Large intestine (tissue), 3 donors: ENCODE data around the gene JAK1. TPM values are rescaled to one million over a fixed set of nuclear protein-coding genes. Genes with fewer than 3 reads are reported as not detected.

ENCODE experiments used
- DNase-seq, 2 donors: peaks; one replicate each; pipeline versions ENCODE4 v3.0.0 to v3.0.0-alpha.2; 2013
- H3K27ac ChIP-seq: one replicate; pipeline ENCODE4 v1.5.1; 2013; ENCODE audit warnings: low read length
- H3K27me3 ChIP-seq: 2 replicates; pipeline ENCODE4 v1.6.1; 2013; ENCODE audit warnings: low read length; ENCODE audit not compliant: control insufficient read depth, insufficient read depth
- H3K36me3 ChIP-seq: 2 replicates; pipeline ENCODE4 v1.6.1; 2013; ENCODE audit warnings: low read length; ENCODE audit not compliant: control insufficient read depth, insufficient read depth
- H3K4me1 ChIP-seq: one replicate; pipeline ENCODE4 v1.6.1; 2013; ENCODE audit warnings: low read length; ENCODE audit not compliant: control insufficient read depth, insufficient read depth
- H3K4me3 ChIP-seq: one replicate; pipeline ENCODE4 v1.5.1; 2013; ENCODE audit warnings: low read length
- H3K9me3 ChIP-seq: one replicate; pipeline ENCODE4 v1.6.1; 2013; ENCODE audit warnings: mild to moderate bottlenecking, low read depth, low read length, moderate library complexity; ENCODE audit not compliant: control insufficient read depth
- WGBS: methylation state at CpG from one replicate; pipeline ENCODE4 v1.1.5; 2013; ENCODE audit warnings: low lambda C conversion rate; ENCODE audit not compliant: insufficient coverage; 5-methylcytosine and 5-hydroxymethylcytosine counted together
- polyA plus RNA-seq: library from polyadenylated mRNA; unstranded; fragments of 120-200 nt; gene quantifications from one replicate; pipeline ENCODE4 v1.2.1, GENCODE V29; 2013

The JAK1 gene
- polyA plus RNA-seq, 1 donor: 69.1 TPM

- no CpG with 5 or more reads among the region's 7 CpGs for WGBS
- no peaks in the 10 kb centered on the region for H3K27me3 ChIP-seq
- H3K4me1 ChIP-seq: no peaks in the 10 kb centered on the region
- no peak for DNase-seq
- H3K27ac ChIP-seq: no peak overlapping the region
- H3K4me3 ChIP-seq: no peak overlapping the region
- H3K36me3 ChIP-seq: peaks cover 90% of the 10 kb centered on the region
- H3K9me3 ChIP-seq: no peaks in the 10 kb centered on the region
Measured at GRCh38 chr1:64851664-64852063, 114.7 kb downstream of the JAK1 start.

GRCh38 chr1:64850846-64851245 is 115.5 kb downstream of the JAK1 start:
- Histone ChIP-seq H3K36me3 (peaks cover 91% of the 10 kb centered on the region), H3K9me3 (no peaks in the 10 kb centered on the region), H3K27me3 (no peaks in the 10 kb centered on the region), H3K4me3 (no peak overlapping the region), H3K4me1 (no peaks in the 10 kb centered on the region), H3K27ac (no peak overlapping the region)
- WGBS: 100% methylated on average over 2 of the region's 10 CpGs
- no peak for DNase-seq

- H3K27me3 ChIP-seq: no peaks in the 10 kb centered on the region
- no peaks in the 10 kb centered on the region for H3K9me3 ChIP-seq
- no peak for DNase-seq
- no peak overlapping the region for H3K4me3 ChIP-seq
- H3K27ac ChIP-seq: no peak overlapping the region
- no peaks in the 10 kb centered on the region for H3K4me1 ChIP-seq
- H3K36me3 ChIP-seq: peaks cover 92% of the 10 kb centered on the region
- WGBS: no CpG with 5 or more reads among the region's 11 CpGs
Measured at GRCh38 chr1:64849942-64850341, 116.4 kb downstream of the JAK1 start.

GRCh38 chr1:64848803-64849202 is 117.5 kb downstream of the JAK1 start:
- 100% methylated on average over 1 of the region's 4 CpGs for WGBS
- no peak for DNase-seq
- no peak overlapping the region for H3K27ac ChIP-seq
- peaks cover 92% of the 10 kb centered on the region for H3K36me3 ChIP-seq
- no peaks in the 10 kb centered on the region for H3K9me3 ChIP-seq
- no peaks in the 10 kb centered on the region for H3K4me1 ChIP-seq
- no peaks in the 10 kb centered on the region for H3K27me3 ChIP-seq
- no peak overlapping the region for H3K4me3 ChIP-seq

- no CpG with 5 or more reads among the region's 3 CpGs for WGBS
- no peak overlapping the region for H3K27ac ChIP-seq
- H3K4me1 ChIP-seq: no peaks in the 10 kb centered on the region
- no peaks in the 10 kb centered on the region for H3K9me3 ChIP-seq
- H3K4me3 ChIP-seq: no peak overlapping the region
- H3K27me3 ChIP-seq: no peaks in the 10 kb centered on the region
- peaks cover 92% of the 10 kb centered on the region for H3K36me3 ChIP-seq
- DNase-seq: no peak
Measured at GRCh38 chr1:64848136-64848535, 118.2 kb downstream of the JAK1 start.

- H3K36me3 ChIP-seq: peaks cover 92% of the 10 kb centered on the region
- WGBS: no CpG with 5 or more reads among the region's 4 CpGs
Measured at GRCh38 chr1:64847666-64848065, 118.7 kb downstream of the JAK1 start.

GRCh38 chr1:64846573-64847430 is 119.5 kb downstream of the JAK1 start:
- no peak overlapping the region for H3K27ac ChIP-seq
- DNase-seq: no peak
- no CpG with 5 or more reads among the region's 10 CpGs for WGBS
- no peaks in the 10 kb centered on the region for H3K4me1 ChIP-seq
- no peaks in the 10 kb centered on the region for H3K9me3 ChIP-seq
- H3K36me3 ChIP-seq: peaks cover 90% of the 10 kb centered on the region
- H3K27me3 ChIP-seq: no peaks in the 10 kb centered on the region
- H3K4me3 ChIP-seq: no peak overlapping the region

More at GRCh38 chr1:64847666-64848065, 118.7 kb downstream of the JAK1 start:
- Histone ChIP-seq H3K27ac (no peak overlapping the region), H3K4me3 (no peak overlapping the region), H3K27me3 (no peaks in the 10 kb centered on the region), H3K4me1 (no peaks in the 10 kb centered on the region), H3K9me3 (no peaks in the 10 kb centered on the region)
- DNase-seq: no peak

GRCh38 chr1:64845831-64846425 is 120.4 kb downstream of the JAK1 start:
- H3K4me3 ChIP-seq: no peak overlapping the region
- H3K27ac ChIP-seq: no peak overlapping the region
- WGBS: no CpG with 5 or more reads among the region's 13 CpGs
- H3K4me1 ChIP-seq: no peaks in the 10 kb centered on the region
- peaks cover 88% of the 10 kb centered on the region for H3K36me3 ChIP-seq
- H3K9me3 ChIP-seq: no peaks in the 10 kb centered on the region
- H3K27me3 ChIP-seq: no peaks in the 10 kb centered on the region
- DNase-seq: no peak

GRCh38 chr1:64844609-64845008 is 121.7 kb downstream of the JAK1 start:
- Histone ChIP-seq H3K4me3 (no peak overlapping the region), H3K4me1 (no peaks in the 10 kb centered on the region), H3K27me3 (no peaks in the 10 kb centered on the region), H3K9me3 (no peaks in the 10 kb centered on the region), H3K27ac (no peak overlapping the region), H3K36me3 (peaks cover 88% of the 10 kb centered on the region)
- WGBS: 100% methylated on average over 1 of the region's 7 CpGs
- DNase-seq: no peak

GRCh38 chr1:64844175-64844574 is 122.2 kb downstream of the JAK1 start:
- Histone ChIP-seq H3K4me1 (no peaks in the 10 kb centered on the region), H3K27me3 (no peaks in the 10 kb centered on the region), H3K27ac (no peak overlapping the region), H3K36me3 (peaks cover 87% of the 10 kb centered on the region), H3K9me3 (no peaks in the 10 kb centered on the region), H3K4me3 (no peak overlapping the region)
- WGBS: no CpG with 5 or more reads among the region's 7 CpGs
- DNase-seq: no peak
